HT-29 (cell line): Measurements from ENCODE around the gene SCOC. TPM values are rescaled to one million over a fixed set of nuclear protein-coding genes. Genes with fewer than 3 reads are reported as not detected.
"Not testable (repeated sequence)": the region's sequence is repeated elsewhere in the genome, so short reads cannot be mapped to it uniquely, and the experiment has no call there.

Experiments
- DNase-seq: peaks from one replicate; pipeline ENCODE4 v3.0.0-alpha.2; 2015; ENCODE audit warnings: low spot score
- total RNA-seq: library from RNA; depleted of rRNA; stranded (reverse); fragments of >200 nt; shearing (Covaris generic); gene quantifications from 2 replicates; pipeline ENCODE4 v1.2.3, GENCODE V29; 2014

SCOC gene
- total RNA-seq, 1 experiment from 2014 or later: 10.8 TPM

- DNase-seq: peak; percentile 99
These were observed 13.7 kb upstream of the SCOC start for GRCh38 chr4:140359562-140360427.

GRCh38 chr4:140361099-140361498 lies 12.3 kb upstream of the SCOC start:
- no peak for DNase-seq

GRCh38 chr4:140363051-140363450 lies 10.4 kb upstream of the SCOC start:
- no peak for DNase-seq

GRCh38 chr4:140363558-140363957 lies 9.9 kb upstream of the SCOC start:
- DNase-seq: no peak

- DNase-seq: peak; percentile 10
These were observed 5.7 kb upstream of the SCOC start for GRCh38 chr4:140367738-140368137.

- no peak for DNase-seq
These were observed 4.8 kb upstream of the SCOC start for GRCh38 chr4:140368686-140369085.

GRCh38 chr4:140372751-140373327 lies 607 bp upstream of the SCOC start:
- no peak for DNase-seq

GRCh38 chr4:140374130-140374477 lies 658 bp downstream of the SCOC start:
- DNase-seq: no peak

GRCh38 chr4:140382732-140383131 lies 9.3 kb downstream of the SCOC start:
- no peak for DNase-seq

- no peak for DNase-seq
These were observed 14.6 kb downstream of the SCOC start for GRCh38 chr4:140388015-140388414.

GRCh38 chr4:140395668-140396067 lies 22.2 kb downstream of the SCOC start:
- DNase-seq: no peak

GRCh38 chr4:140400111-140400510 lies 26.7 kb downstream of the SCOC start:
- no peak for DNase-seq

GRCh38 chr4:140406292-140406691 lies 32.8 kb downstream of the SCOC start:
- DNase-seq: no peak

GRCh38 chr4:140408974-140409373 lies 35.5 kb downstream of the SCOC start:
- no peak for DNase-seq

- DNase-seq: not testable (repeated sequence)
These were observed 39.9 kb downstream of the SCOC start for GRCh38 chr4:140413130-140413969.

- DNase-seq: no peak
These were observed 49.7 kb downstream of the SCOC start for GRCh38 chr4:140423106-140423505.

GRCh38 chr4:140426610-140427105 lies 53.2 kb downstream of the SCOC start:
- no peak for DNase-seq

GRCh38 chr4:140427106-140427918 lies 53.9 kb downstream of the SCOC start, which contains the start of gene CLGN:
Gene CLGN, minus strand, starts transcription at chr4:140427648. Its CDS starts 14,570 bp downstream, at chr4:140413078.
- peak; percentile 66 for DNase-seq

GRCh38 chr4:140427919-140428471 lies 54.5 kb downstream of the SCOC start:
- no peak for DNase-seq
